SK-N-MC (cell line): ENCODE data around the gene RSPRY1.

Source experiments
- EZH2 ChIP-seq: fragments of 200-600 bp; sonication (generic); IDR thresholded peaks from one replicate; pipeline ENCODE4 v1.6.1; 2017; ENCODE audit warnings: antibody characterized with exemption
- POLR2AphosphoS5 ChIP-seq: IDR thresholded peaks from 2 replicates; pipeline ENCODE4 v1.6.1; 2012; ENCODE audit warnings: mild to moderate bottlenecking, low read depth, low read length, borderline replicate concordance

DNA sequence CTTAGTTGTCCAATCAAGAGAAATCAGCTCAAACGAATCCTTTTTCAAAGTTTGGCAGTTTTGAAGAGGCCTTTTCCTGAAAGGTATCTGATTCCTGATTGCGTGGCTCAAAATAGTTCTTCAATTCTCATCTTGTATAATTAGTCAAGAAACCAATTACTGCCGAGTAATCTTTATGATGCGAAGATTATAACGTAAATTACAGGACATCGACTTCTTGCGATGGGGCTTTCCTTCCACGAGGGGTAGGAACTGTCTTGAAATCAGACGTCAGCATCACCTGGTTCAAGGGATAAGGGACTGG lies 58.3 kb downstream of the RSPRY1 start:
- TF ChIP-seq EZH2 (no peak), POLR2AphosphoS5 (no peak)
